GM19463 (cell line): Measurements from ENCODE around the gene GALNT2.

Source experiments
- ATAC-seq: cut with Tn5 transposase; IDR thresholded peaks from one replicate; pipeline ENCODE4 v1.9.1; 2021; ENCODE audit warnings: mild to moderate bottlenecking, moderate library complexity; ENCODE audit not compliant: unreplicated experiment

GALNT2 gene

GRCh38 chr1:230110971-230111370, 43.9 kb downstream of the GALNT2 start:
- ATAC-seq: no peak

- ATAC-seq: no peak
Measured at GRCh38 chr1:230112131-230112701, 45.2 kb downstream of the GALNT2 start.

GRCh38 chr1:230112782-230113181, 45.7 kb downstream of the GALNT2 start:
- no peak for ATAC-seq

GRCh38 chr1:230113235-230113592, 46.2 kb downstream of the GALNT2 start:
- ATAC-seq: no peak

- ATAC-seq: no peak
Measured at GRCh38 chr1:230113593-230114236, 46.7 kb downstream of the GALNT2 start.

GRCh38 chr1:230114237-230114651, 47.2 kb downstream of the GALNT2 start:
- no peak for ATAC-seq

GRCh38 chr1:230117694-230118093, 50.7 kb downstream of the GALNT2 start:
- ATAC-seq: no peak

- no peak for ATAC-seq
Measured at GRCh38 chr1:230119340-230119739, 52.3 kb downstream of the GALNT2 start.

- no peak for ATAC-seq
Measured at GRCh38 chr1:230120289-230120920, 53.4 kb downstream of the GALNT2 start.

- no peak for ATAC-seq
Measured at GRCh38 chr1:230120921-230121381, 53.9 kb downstream of the GALNT2 start.

- ATAC-seq: no peak
Measured at GRCh38 chr1:230121950-230122349, 54.9 kb downstream of the GALNT2 start.

- no peak for ATAC-seq
Measured at GRCh38 chr1:230122366-230123279, 55.6 kb downstream of the GALNT2 start.

- ATAC-seq: peak; percentile 76
Measured at GRCh38 chr1:230123280-230124185, 56.5 kb downstream of the GALNT2 start.

GRCh38 chr1:230124186-230125128, 57.4 kb downstream of the GALNT2 start:
- no peak for ATAC-seq

GRCh38 chr1:230125141-230125540, 58.1 kb downstream of the GALNT2 start:
- ATAC-seq: no peak

GRCh38 chr1:230125640-230126528, 58.8 kb downstream of the GALNT2 start:
- no peak for ATAC-seq

GRCh38 chr1:230126529-230127104, 59.6 kb downstream of the GALNT2 start:
- ATAC-seq: no peak
